Measurements from ENCODE around the gene ANKRD31. TPM values are rescaled to one million over a fixed set of nuclear protein-coding genes. Genes with fewer than 3 reads are reported as not detected.

Gene ANKRD31
- total RNA-seq, 1 experiment from 2014 or later: 0.11 TPM

- no peak overlapping the region for H2AFZ ChIP-seq (ENCODE audit: low read length)
These were observed 215.5 kb downstream of the ANKRD31 start for GRCh38 chr5:75021219-75021618.

More at GRCh38 chr5:75021219-75021618, 215.5 kb downstream of the ANKRD31 start:
- Histone ChIP-seq H3K56ac (ENCODE audit: insufficient read length, low read depth, low read length) (no peak overlapping the region), H4K91ac (ENCODE audit: insufficient read length, low read depth, low read length) (no peak overlapping the region), H2BK15ac (ENCODE audit: low read depth, low read length) (no peak overlapping the region), H3K14ac (ENCODE audit: insufficient read depth, low read length) (no peak overlapping the region), H2BK5ac (ENCODE audit: insufficient read length, low read length) (no peak overlapping the region), H4K20me1 (ENCODE audit: control insufficient read depth, insufficient read depth, insufficient read length) (no peaks in the 10 kb centered on the region), H3K9me3 (ENCODE audit: control insufficient read depth, low read depth, low read length) (no peaks in the 10 kb centered on the region), H3K4me1 (ENCODE audit: insufficient read depth, low read length) (peaks cover 3% of the 10 kb centered on the region; the same call in 1 of the 2 replicates), H2BK120ac (ENCODE audit: low read depth, low read length, poor library complexity, severe bottlenecking) (no peak overlapping the region), H3K27me3 (ENCODE audit: insufficient read depth, low read length) (no peaks in the 10 kb centered on the region), H3K27ac (ENCODE audit: insufficient read length, low read depth, low read length) (no peak overlapping the region), H2BK20ac (ENCODE audit: low read depth, low read length, poor library complexity, severe bottlenecking) (no peak overlapping the region), H2BK12ac (ENCODE audit: insufficient read length, low read depth, low read length) (no peak overlapping the region), H3K23me2 (ENCODE audit: insufficient read length, low read depth, low read length, poor library complexity, severe bottlenecking) (no peaks in the 10 kb centered on the region), H3K79me1 (ENCODE audit: insufficient read depth, low read depth, low read length, poor library complexity, severe bottlenecking) (no peaks in the 10 kb centered on the region), H3K18ac (ENCODE audit: insufficient read length, low read depth, low read length) (no peak overlapping the region), H3K4ac (ENCODE audit: low read depth, low read length) (no peak overlapping the region), H3T11ph (ENCODE audit: low read length) (no peak overlapping the region), H3K4me2 (ENCODE audit: insufficient read depth, insufficient read length, low read length) (no peak overlapping the region), H2AK5ac (ENCODE audit: insufficient read length, low read length) (no peak overlapping the region), H4K5ac (ENCODE audit: insufficient read length, low read depth, low read length) (no peak overlapping the region), H3K79me2 (ENCODE audit: insufficient read depth, low read length) (no peaks in the 10 kb centered on the region), H3K23ac (ENCODE audit: insufficient read length, low read depth, low read length) (no peak overlapping the region), H3K9ac (ENCODE audit: extremely low read depth, insufficient read length, low read length) (no peak overlapping the region), H4K8ac (replicated peaks; ENCODE audit: insufficient read length, low read depth, low read length) (no peak overlapping the region)
- H3K4me3 Mint-ChIP-seq: no peak overlapping the region
- 0 out of 7 replicates have a peak overlapping the region, but pooled peaks of 1 of the 3 experiments have one; percentile 36 for H3K27ac Mint-ChIP-seq
- TF ChIP-seq, protein P1, sequence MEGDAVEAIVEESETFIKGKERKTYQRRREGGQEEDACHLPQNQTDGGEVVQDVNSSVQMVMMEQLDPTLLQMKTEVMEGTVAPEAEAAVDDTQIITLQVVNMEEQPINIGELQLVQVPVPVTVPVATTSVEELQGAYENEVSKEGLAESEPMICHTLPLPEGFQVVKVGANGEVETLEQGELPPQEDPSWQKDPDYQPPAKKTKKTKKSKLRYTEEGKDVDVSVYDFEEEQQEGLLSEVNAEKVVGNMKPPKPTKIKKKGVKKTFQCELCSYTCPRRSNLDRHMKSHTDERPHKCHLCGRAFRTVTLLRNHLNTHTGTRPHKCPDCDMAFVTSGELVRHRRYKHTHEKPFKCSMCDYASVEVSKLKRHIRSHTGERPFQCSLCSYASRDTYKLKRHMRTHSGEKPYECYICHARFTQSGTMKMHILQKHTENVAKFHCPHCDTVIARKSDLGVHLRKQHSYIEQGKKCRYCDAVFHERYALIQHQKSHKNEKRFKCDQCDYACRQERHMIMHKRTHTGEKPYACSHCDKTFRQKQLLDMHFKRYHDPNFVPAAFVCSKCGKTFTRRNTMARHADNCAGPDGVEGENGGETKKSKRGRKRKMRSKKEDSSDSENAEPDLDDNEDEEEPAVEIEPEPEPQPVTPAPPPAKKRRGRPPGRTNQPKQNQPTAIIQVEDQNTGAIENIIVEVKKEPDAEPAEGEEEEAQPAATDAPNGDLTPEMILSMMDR (conservative IDR thresholded peaks at IDR 0.05): no peak
- no CpG with 5 or more reads among the region's 3 CpGs for WGBS (ENCODE audit: extremely low coverage, insufficient read length, low lambda C conversion rate)
- H3K4me1 Mint-ChIP-seq: peaks cover 15 to 18% of the 10 kb centered on the region in 2 experiments
- H3K36me3 Mint-ChIP-seq (ENCODE audit: insufficient read depth in 1 of 3, low read depth in 3 of 3): no peaks in the 10 kb centered on the region
- no peak for DNase-seq
- H3K9me3 Mint-ChIP-seq: no peaks in the 10 kb centered on the region
- no peaks in the 10 kb centered on the region for H3K27me3 Mint-ChIP-seq (ENCODE audit: low read depth)
